HG02938 (cell line): ENCODE data around the gene CENPE.
A peak's percentile ranks its signal among the peaks of the same experiment; 100 is the strongest.

Experiments
- ATAC-seq: cut with Tn5 transposase; IDR thresholded peaks from one replicate; pipeline ENCODE4 v1.9.1; 2021; ENCODE audit warnings: mild to moderate bottlenecking, moderate library complexity; ENCODE audit not compliant: unreplicated experiment

Gene CENPE

DNA sequence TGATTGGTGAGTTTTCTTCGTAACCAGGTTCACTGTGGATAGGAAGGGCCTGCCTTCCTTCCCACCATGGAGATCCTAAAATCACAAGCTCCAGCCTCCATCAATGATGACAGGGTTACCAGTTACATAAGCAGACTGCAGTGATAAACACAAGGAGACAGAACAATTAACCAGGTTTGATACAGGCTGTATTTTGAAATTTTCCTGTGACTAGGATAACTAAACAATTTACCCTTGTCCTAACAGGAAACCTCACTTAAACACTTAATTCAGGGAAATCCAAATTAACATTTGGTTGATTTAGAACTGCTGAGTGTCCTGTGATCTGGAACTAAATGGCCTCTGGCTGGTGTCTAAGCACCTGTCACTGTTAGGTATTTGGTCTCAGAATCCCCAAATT lies 118.5 kb downstream of the CENPE start:
- ATAC-seq: no peak

DNA sequence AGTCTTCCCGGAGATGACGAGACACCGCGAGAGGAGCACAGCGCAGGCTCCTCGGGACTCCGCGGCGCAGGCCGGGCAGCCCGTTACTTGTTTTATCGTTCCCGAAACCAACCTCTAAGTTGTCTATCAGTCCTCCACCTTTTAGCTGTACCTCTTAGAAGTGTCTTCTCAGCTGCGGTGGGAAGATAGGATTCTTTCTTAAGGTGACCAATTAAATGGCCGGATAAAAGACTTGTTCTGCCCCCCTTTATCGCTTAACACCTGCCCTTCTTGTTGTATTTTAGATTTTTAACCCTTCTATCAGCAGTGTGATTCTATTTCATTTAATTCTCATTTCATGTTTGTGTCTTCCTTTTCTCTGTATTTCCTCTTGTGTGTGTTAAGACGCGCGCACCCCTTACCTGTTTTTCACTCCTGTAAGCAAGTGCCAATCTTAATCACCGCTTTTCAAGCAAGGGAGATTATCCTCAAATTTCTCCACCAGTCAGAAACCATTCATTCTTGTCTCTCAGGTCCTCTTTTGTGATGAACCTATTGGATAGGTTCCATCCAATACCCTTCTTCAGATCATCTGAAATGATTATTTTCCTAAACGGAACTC lies 121.3 kb downstream of the CENPE start, which contains the start of gene SLC9B2:
SLC9B2 (minus strand) TSS at position 15 of the 601 bp plus-strand sequence. CDS start 9,211 bp downstream, outside the sequence.
- peak; percentile 43 for ATAC-seq

DNA sequence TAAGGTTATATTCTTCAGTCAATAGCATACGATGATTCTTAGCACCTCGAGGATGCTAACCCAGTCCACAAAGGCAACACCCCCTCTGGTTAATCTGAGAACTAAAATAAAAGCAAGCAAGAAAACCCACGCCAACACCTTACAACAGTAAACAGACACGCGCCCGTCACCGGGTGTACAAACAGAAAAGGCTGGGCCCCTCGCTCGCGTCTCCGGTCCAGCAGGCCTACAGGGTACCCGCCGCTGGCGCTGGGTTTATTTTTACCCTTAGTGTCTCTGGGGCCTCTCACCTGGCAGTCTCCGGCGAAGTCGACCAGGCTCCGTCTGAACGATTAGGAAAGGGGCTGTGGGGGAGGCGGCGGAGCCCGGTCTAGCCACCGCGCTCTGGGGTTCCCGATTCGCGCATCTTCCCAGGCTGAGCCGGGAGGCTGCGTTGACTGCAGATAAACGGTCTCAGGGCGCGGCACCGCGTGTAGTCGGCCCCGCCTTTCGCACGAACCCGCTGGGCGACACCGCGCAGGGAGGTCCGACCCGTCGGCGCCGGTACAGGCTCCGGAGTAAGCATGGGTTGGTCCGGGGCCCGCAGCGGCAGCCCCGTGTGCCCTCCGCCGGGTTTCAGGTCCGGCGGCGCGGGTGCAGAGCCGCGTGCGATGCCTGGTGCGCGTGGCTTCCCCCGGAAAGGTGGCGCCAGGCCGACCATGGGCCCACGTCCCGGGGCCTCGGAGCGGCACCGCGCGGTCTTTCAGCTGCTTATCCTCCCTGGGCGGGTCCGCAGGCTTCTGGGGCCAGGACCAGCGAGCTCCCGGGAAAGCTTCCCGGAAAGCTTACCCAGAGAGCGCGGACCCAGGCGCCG lies 122.0 kb downstream of the CENPE start:
- ATAC-seq: peak; percentile 55

DNA sequence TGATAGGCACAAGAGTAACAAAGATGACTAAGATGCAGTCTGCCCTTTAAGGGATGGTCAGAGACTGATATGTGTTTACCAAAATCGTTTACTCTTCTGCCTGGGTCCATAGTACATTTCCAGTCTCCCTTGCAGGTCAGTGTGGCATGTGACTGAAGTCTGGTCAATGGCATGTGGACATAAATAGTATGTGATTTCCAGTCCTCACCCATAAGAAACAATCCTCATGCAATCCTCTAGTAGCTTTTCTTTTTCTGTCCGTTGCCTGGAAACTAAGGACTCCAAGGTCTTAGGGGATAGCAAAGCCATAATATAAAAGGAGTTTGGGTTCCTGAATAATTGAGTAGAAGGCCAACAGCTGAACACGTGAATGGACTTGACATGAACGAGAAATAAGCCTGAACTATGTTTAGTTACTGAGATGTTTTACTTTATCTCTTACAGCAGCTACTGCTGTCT lies 122.7 kb downstream of the CENPE start:
- no peak for ATAC-seq

DNA sequence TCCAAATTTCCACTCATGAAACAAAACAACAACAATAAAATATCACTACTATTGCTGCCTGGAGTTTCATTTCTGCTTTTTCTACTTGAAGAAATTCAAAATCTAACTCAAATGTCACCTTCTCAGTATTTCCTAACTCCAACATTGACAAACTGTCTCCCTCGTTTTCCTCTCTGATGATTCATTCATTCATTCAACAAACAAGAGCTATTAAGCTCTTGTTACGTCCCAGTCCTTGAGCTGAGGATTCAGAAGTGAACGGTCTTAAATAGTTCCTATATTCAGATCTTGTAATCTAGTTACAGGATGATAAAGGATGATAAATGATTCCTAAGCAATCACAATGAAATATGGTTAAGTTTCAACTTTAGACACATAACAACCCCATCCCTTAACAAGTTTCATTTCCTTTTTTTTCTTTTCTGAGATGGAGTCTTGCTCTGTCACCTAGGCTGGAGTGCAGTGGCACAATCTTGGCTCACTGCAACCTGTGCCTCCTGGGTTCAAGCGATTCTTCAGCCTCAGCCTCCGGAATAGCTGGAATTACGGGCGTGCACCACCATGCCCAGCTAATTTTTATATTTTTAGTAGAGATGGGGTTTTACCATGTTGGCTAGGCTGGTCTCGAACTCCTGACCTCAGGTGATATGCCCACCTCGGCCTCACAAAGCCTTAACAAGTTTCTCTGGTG lies 123.3 kb downstream of the CENPE start:
- ATAC-seq: peak; percentile 29

DNA sequence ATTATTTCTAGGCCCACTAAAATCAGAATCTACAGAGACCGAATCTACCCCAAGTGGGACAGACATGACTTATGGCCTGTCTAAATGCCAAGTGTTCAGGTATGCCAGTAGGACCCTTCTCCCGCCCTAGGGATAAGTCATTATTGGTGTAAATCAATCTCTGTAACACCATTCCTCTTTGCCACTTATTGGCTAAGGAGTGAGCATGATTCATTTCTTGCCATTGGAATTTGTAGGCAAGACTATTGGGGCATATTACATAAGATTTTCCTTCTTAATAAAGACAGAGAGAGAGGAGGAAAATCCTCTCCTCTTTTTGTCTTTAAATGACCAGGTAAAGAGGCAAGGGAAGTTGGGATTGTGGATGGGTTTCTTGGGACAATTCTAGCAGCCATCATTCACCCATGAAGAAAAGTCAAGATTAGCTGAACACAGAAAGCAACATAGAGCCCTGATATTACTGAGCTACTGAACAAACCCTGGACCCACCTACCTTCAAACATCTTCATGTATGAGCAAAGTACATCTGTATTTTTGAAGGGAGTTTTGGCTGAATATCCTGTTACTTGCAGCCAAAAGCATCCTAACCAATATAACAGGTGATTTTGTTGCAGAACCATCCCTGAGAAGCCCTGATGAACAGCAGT lies 124.2 kb downstream of the CENPE start:
- no peak for ATAC-seq

DNA sequence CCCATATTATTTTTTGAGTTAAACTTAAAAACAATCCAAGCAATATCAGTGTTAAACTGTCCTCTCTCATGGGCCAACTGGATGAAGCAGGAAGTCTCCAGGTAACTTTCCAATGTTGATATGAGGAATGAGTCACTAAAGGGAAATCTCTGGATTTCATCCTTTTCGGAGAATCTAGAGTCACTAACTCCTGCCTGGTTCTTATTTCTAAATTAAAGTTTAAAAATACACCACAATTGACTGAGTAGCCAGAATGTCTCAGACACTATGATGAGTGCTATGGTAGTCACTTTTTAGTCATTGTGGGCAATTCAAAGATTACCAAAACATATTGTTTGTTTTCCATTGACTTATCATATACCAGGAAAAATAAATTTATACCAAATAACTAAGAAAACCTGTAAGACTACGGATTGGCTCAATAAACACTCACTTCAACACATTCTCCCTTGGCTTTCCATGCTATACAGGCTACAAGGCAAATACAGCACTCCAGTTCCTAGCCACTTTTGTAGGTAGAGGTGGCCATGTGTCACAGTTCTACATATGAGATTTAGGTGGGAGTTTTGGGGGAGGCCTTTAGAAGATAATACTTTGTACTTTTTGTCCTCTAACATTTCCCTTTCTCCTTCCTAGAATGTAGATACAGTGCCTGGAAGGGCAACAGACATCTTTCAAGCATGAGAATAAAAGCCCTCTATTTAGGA lies 130.1 kb downstream of the CENPE start:
- ATAC-seq: no peak

DNA sequence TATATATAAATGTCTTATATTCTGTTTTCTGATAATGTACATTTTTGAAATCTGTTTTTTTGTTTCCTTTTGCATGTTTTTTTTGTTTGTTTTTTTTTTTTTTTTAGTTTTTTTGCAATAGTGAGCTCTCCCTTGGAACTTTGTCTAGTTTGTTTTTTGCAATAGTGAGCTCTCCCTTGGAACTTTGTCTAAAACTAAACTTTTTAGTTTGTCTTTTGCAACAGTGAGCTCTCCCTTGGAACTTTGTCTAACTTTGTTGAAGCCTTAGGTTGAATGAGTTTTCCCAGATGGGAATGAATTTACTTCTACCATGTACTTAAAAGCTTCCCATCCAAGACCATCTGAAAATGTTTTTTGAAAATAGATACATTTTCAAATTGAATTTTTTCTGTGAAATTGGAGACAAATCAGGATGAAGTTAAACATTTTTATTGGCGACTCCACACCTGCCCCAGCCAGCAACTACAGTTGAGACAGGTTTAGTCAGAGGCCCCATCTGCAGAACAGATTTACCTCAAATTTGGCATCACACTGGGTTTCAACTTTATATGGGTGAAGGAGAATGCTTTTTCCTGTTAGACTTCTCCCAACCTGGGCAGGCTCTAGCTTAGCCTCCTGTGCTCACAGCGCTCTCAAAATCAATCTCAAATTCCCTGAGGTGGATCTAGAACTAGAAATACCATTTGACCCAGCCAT lies 137.5 kb downstream of the CENPE start:
- ATAC-seq: no peak
